Heart left ventricle (tissue), 16 donors: Measurements from ENCODE around the gene DZIP1. TPM values are rescaled to one million over a fixed set of nuclear protein-coding genes. Genes with fewer than 3 reads are reported as not detected.

ENCODE experiments used
- ATAC-seq, 4 donors: fragments of 200-7000 bp; cut with Tn5 transposase; one replicate each; pipeline ENCODE4 v1.9.1; 2020 to 2022; ENCODE audit warnings: moderate library complexity in 4 of 4, mild to moderate bottlenecking in 3 of 4, moderate number of reproducible peaks in 1 of 4
- DNase-seq, 5 donors: peaks; one replicate each; pipeline ENCODE4 v3.0.0-alpha.2; 2020
- H3K27ac ChIP-seq, 12 donors: fragments of 200-600 bp; sonication (generic) in 4 of 12; one replicate each; pipeline versions ENCODE4 v1.5.0 to v1.8.0; 2016 to 2022; ENCODE audit warnings: mild to moderate bottlenecking in 2 of 12
- H3K27me3 ChIP-seq, 9 donors: fragments of 200-600 bp; sonication (generic) in 2 of 9; one replicate each; pipeline versions ENCODE4 v1.5.1 to v1.8.0; 2016 to 2022; ENCODE audit warnings: mild to moderate bottlenecking in 3 of 9
- H3K36me3 ChIP-seq, 9 donors: fragments of 200-600 bp; sonication (generic) in 2 of 9; one replicate each; pipeline versions ENCODE4 v1.5.0 to v1.8.0; 2018 to 2022; ENCODE audit warnings: mild to moderate bottlenecking in 2 of 9
- H3K4me1 ChIP-seq, 12 donors: fragments of 200-600 bp; sonication (generic) in 4 of 12; one replicate each; pipeline versions ENCODE4 v1.5.0 to v1.8.0; 2016 to 2022; ENCODE audit warnings: mild to moderate bottlenecking in 3 of 12
- H3K4me3 ChIP-seq, 12 donors: fragments of 200-600 bp; sonication (generic) in 4 of 12; one replicate each; pipeline versions ENCODE4 v1.5.0 to v1.8.0; 2017 to 2022; ENCODE audit warnings: mild to moderate bottlenecking in 9 of 12, moderate library complexity in 4 of 12
- H3K9me3 ChIP-seq, 12 donors: fragments of 200-600 bp; sonication (generic) in 4 of 12; one replicate each; pipeline versions ENCODE4 v1.5.0 to v1.8.0; 2016 to 2022; ENCODE audit warnings: mild to moderate bottlenecking in 1 of 12
- CTCF ChIP-seq, 12 donors: fragments of 200-600 bp; sonication (generic) in 4 of 12; IDR thresholded peaks; one replicate each; pipeline versions ENCODE4 v1.5.0 to v1.8.0; 2018 to 2022; ENCODE audit warnings: antibody characterized with exemption in 12 of 12, mild to moderate bottlenecking in 5 of 12
- POLR2A ChIP-seq, 2 donors: fragments of 450-650 bp; IDR thresholded peaks; one replicate each; pipeline ENCODE4 v1.6.1; 2017; ENCODE audit warnings: antibody characterized with exemption in 2 of 2, mild to moderate bottlenecking in 2 of 2, moderate library complexity in 2 of 2
- WGBS, 4 donors: extraction: QIAGEN DNeasy Blood & Tissue Kit in 2 of 4; methylation state at CpG; one replicate each; pipeline versions ENCODE4 v1.1.5 to v1.1.7; 2013 to 2018; 5-methylcytosine and 5-hydroxymethylcytosine counted together
- intact Hi-C, 10 donors: fragments of 100-400 bp; cut with DNase I; formaldehyde crosslinking; loops; one replicate each; pipeline versions ENCODE4 v1.11.1 to v1.14.2; 2022
- polyA plus RNA-seq, 2 donors: library from polyadenylated mRNA; stranded (reverse); fragments of 200-250 nt; gene quantifications; one replicate each; pipeline ENCODE4 v1.2.3, GENCODE V29; 2013
- total RNA-seq, 9 donors: library from RNA; depleted of rRNA in 2 of 9; stranded (reverse); fragments of >200 nt in 2 of 9; fragmentation: NEBNext Ultra II Directional in 3 of 9; extraction: Animal tissue kit (Norgen Biotek cat#: 25700) in 3 of 9; gene quantifications; one replicate each; pipeline versions ENCODE4 v1.1.0 to v1.2.4, GENCODE V29; 2016 to 2023
- donor health status: ischemic (EF 13 %, LVEDD 7.1; RV severe dilation, severe dysfunction).
- donor health status: healthy with polysubstance abuse.
- donor health status: DM: no; HTN: yes; CAD: no.
- donor health status: DM: no; HTN: no; CAD: no.
- donor health status: ischemic (EF 25% LVEDD 6.9; RV normal size, moderate dysfunction).
- donor health status: ischemic (EF 25% LVEDD 5.7; RV mildly dilated, moderate dysfunction).
- donor health status: healthy.
- donor health status: DM: yes; HTN: yes; CAD: no.
- donor health status: ischemic (EF 35%, LVEDD 5.7; RV mildly dilated, moderate dysfunction).
- donor health status: nonischemic (EF 11% LVEDD 7.7; RV severe dilation, severe dysfunction).
- donor health status: DM: yes; HTN: yes; CAD: no.
- donor health status: PGD.
- donor health status: ischemic (EF 29% LVEDD 5.4; RV normal size, mild dysfunction).
- donor health status: nonischemic (EF 23%, LVEDD 6.1; RV moderate dilation, normal function).

DZIP1 gene
- total and polyA plus RNA-seq, 11 donors: 1.9 to 6.9 (median 4.2) TPM

- Histone ChIP-seq H3K9me3 (no peaks in the 10 kb centered on the region), H3K36me3 (peaks cover 0 to 32% (median 0%) of the 10 kb centered on the region in 9 donors), H3K27me3 (no peaks in the 10 kb centered on the region), H3K4me1 (peaks cover 0 to 5% (median 0%) of the 10 kb centered on the region in 12 donors), H3K4me3 (no peak overlapping the region), H3K27ac (no peak overlapping the region)
- 84 to 100% (median 92%) methylated on average over 1 of the region's 1 CpG for WGBS, 4 donors
- ATAC-seq (no peak), DNase-seq (no peak)
- intact Hi-C loops: no loop called here
- TF ChIP-seq CTCF (IDR thresholded peaks at IDR 0.05) (no peak), POLR2A (IDR thresholded peaks at IDR 0.05) (no peak)
Measured at GRCh38 chr13:95596701-95597100, 47.8 kb downstream of the DZIP1 start.

- Histone ChIP-seq H3K4me3 (no peak overlapping the region), H3K9me3 (no peaks in the 10 kb centered on the region), H3K4me1 (no peaks in the 10 kb centered on the region), H3K36me3 (peaks cover 0 to 40% (median 2%) of the 10 kb centered on the region in 9 donors), H3K27me3 (no peaks in the 10 kb centered on the region), H3K27ac (no peak overlapping the region)
- WGBS, 4 donors: 41 to 54% (median 47%) methylated on average over 1 of the region's 1 CpG
- no peak for TF ChIP-seq CTCF (IDR thresholded peaks at IDR 0.05)
- no peak for TF ChIP-seq POLR2A (IDR thresholded peaks at IDR 0.05)
- intact Hi-C loops: no loop called here
- DNase-seq (no peak), ATAC-seq (no peak)
Measured at GRCh38 chr13:95593462-95593861, 51.0 kb downstream of the DZIP1 start.

GRCh38 chr13:95588721-95589120 lies 55.8 kb downstream of the DZIP1 start:
- WGBS, 4 donors: 95 to 98% (median 98%) methylated on average over 2 of the region's 2 CpGs
- TF ChIP-seq POLR2A (IDR thresholded peaks at IDR 0.05) (no peak), CTCF (IDR thresholded peaks at IDR 0.05) (no peak)
- ATAC-seq (no peak), DNase-seq (no peak)
- H3K27me3 ChIP-seq: no peaks in the 10 kb centered on the region
- H3K36me3 ChIP-seq: peaks cover 0 to 81% (median 9%) of the 10 kb centered on the region in 9 donors
- no peak overlapping the region for H3K27ac ChIP-seq
- no peaks in the 10 kb centered on the region for H3K4me1 ChIP-seq
- no peaks in the 10 kb centered on the region for H3K9me3 ChIP-seq
- no peak overlapping the region for H3K4me3 ChIP-seq
- intact Hi-C loops: no loop called here

GRCh38 chr13:95588134-95588533 lies 56.4 kb downstream of the DZIP1 start:
- DNase-seq (no peak), ATAC-seq (no peak)
- H3K27ac ChIP-seq: no peak overlapping the region
- no peaks in the 10 kb centered on the region for H3K9me3 ChIP-seq
- H3K4me3 ChIP-seq: no peak overlapping the region
- peaks cover 0 to 78% (median 9%) of the 10 kb centered on the region in 9 donors for H3K36me3 ChIP-seq
- no peaks in the 10 kb centered on the region for H3K27me3 ChIP-seq
- H3K4me1 ChIP-seq: no peaks in the 10 kb centered on the region
- TF ChIP-seq POLR2A (IDR thresholded peaks at IDR 0.05) (no peak), CTCF (IDR thresholded peaks at IDR 0.05) (no peak)
- intact Hi-C loops: no loop called here
- WGBS, 4 donors: 90 to 94% (median 92%) methylated on average over 3 of the region's 3 CpGs
